Kidney glomerular epithelial cell (primary cell): ENCODE measurements around the gene RAB17.

ENCODE experiments used
- DNase-seq: peaks from one replicate; lab custom pipeline; 2025; lab: John Stamatoyannopoulos, UW

RAB17 gene

GRCh38 chr2:237536617-237537016 is 53.9 kb downstream of the RAB17 start:
- no peak for DNase-seq

- DNase-seq: no peak
These were observed 54.5 kb downstream of the RAB17 start for GRCh38 chr2:237536083-237536415.

- no peak for DNase-seq
These were observed 55.0 kb downstream of the RAB17 start for GRCh38 chr2:237535385-237536082.

GRCh38 chr2:237534380-237534779 is 56.2 kb downstream of the RAB17 start:
- DNase-seq: no peak

GRCh38 chr2:237533668-237534161 is 56.8 kb downstream of the RAB17 start:
- DNase-seq: no peak

- no peak for DNase-seq
These were observed 58.4 kb downstream of the RAB17 start for GRCh38 chr2:237532160-237532559.

- no peak for DNase-seq
These were observed 59.8 kb downstream of the RAB17 start for GRCh38 chr2:237530472-237531433.

- DNase-seq: no peak
These were observed 60.8 kb downstream of the RAB17 start for GRCh38 chr2:237529452-237530402.

- no peak for DNase-seq
These were observed 62.8 kb downstream of the RAB17 start for GRCh38 chr2:237527766-237528165.

- no peak for DNase-seq
These were observed 63.3 kb downstream of the RAB17 start for GRCh38 chr2:237527233-237527632.

- no peak for DNase-seq
These were observed 64.9 kb downstream of the RAB17 start for GRCh38 chr2:237525559-237526157.

- no peak for DNase-seq
These were observed 65.9 kb downstream of the RAB17 start for GRCh38 chr2:237524631-237525030.
